ENCODE measurements around the gene ARRDC3.
"Not testable (repeated sequence)": the region's sequence is repeated elsewhere in the genome, so short reads cannot be mapped to it uniquely, and the experiment has no call there.

Gene ARRDC3

GRCh38 chr5:91357806-91358205 is 25.3 kb downstream of the ARRDC3 start:
- no peak for TF ChIP-seq ZNF274 (IDR thresholded peaks at IDR 0.05; ENCODE audit: low read depth, low read length)

GRCh38 chr5:91357012-91357634 is 26.0 kb downstream of the ARRDC3 start:
- H3K4me3 ChIP-seq (ENCODE audit: low read length): no peak overlapping the region
- no peak for TF ChIP-seq ZNF274 (IDR thresholded peaks at IDR 0.05; ENCODE audit: low read depth, low read length)

More at GRCh38 chr5:91357806-91358205, 25.3 kb downstream of the ARRDC3 start:
- no peak overlapping the region for H3K4me3 ChIP-seq (ENCODE audit: low read length)

- H3K4me3 ChIP-seq (ENCODE audit: low read length): not testable (repeated sequence)
Observed at GRCh38 chr5:91354867-91355266, 28.2 kb downstream of the ARRDC3 start.

GRCh38 chr5:91352831-91353695 is 30.1 kb downstream of the ARRDC3 start:
- no peak for TF ChIP-seq ZNF274 (IDR thresholded peaks at IDR 0.05; ENCODE audit: low read depth, low read length)
- no peak overlapping the region for H3K4me3 ChIP-seq (ENCODE audit: low read length)

- no peak for TF ChIP-seq ZNF274 (IDR thresholded peaks at IDR 0.05; ENCODE audit: low read depth, low read length)
- no peak overlapping the region for H3K4me3 ChIP-seq (ENCODE audit: low read length)
Observed at GRCh38 chr5:91345461-91345860, 37.7 kb downstream of the ARRDC3 start.

- not testable (repeated sequence) for H3K4me3 ChIP-seq (ENCODE audit: low read length)
Observed at GRCh38 chr5:91344661-91345200, 38.4 kb downstream of the ARRDC3 start.

GRCh38 chr5:91343916-91344315 is 39.2 kb downstream of the ARRDC3 start:
- H3K4me3 ChIP-seq (ENCODE audit: low read length): no peak overlapping the region
- TF ChIP-seq ZNF274 (IDR thresholded peaks at IDR 0.05; ENCODE audit: low read depth, low read length): no peak

- H3K4me3 ChIP-seq (ENCODE audit: low read length): not testable (repeated sequence)
Observed at GRCh38 chr5:91342931-91343330, 40.2 kb downstream of the ARRDC3 start.

GRCh38 chr5:91341154-91341553 is 42.0 kb downstream of the ARRDC3 start:
- no peak for TF ChIP-seq ZNF274 (IDR thresholded peaks at IDR 0.05; ENCODE audit: low read depth, low read length)

GRCh38 chr5:91340532-91340931 is 42.6 kb downstream of the ARRDC3 start:
- no peak overlapping the region for H3K4me3 ChIP-seq (ENCODE audit: low read length)
- no peak for TF ChIP-seq ZNF274 (IDR thresholded peaks at IDR 0.05; ENCODE audit: low read depth, low read length)

More at GRCh38 chr5:91341154-91341553, 42.0 kb downstream of the ARRDC3 start:
- no peak overlapping the region for H3K4me3 ChIP-seq (ENCODE audit: low read length)

GRCh38 chr5:91339063-91339705 is 43.9 kb downstream of the ARRDC3 start:
- no peak overlapping the region for H3K4me3 ChIP-seq (ENCODE audit: low read length)
- no peak for TF ChIP-seq ZNF274 (IDR thresholded peaks at IDR 0.05; ENCODE audit: low read depth, low read length)

- H3K4me3 ChIP-seq (ENCODE audit: low read length): no peak overlapping the region
- no peak for TF ChIP-seq ZNF274 (IDR thresholded peaks at IDR 0.05; ENCODE audit: low read depth, low read length)
Observed at GRCh38 chr5:91332267-91333045, 50.7 kb downstream of the ARRDC3 start.

- no peak for TF ChIP-seq ZNF274 (IDR thresholded peaks at IDR 0.05; ENCODE audit: low read depth, low read length)
- no peak overlapping the region for H3K4me3 ChIP-seq (ENCODE audit: low read length)
Observed at GRCh38 chr5:91331705-91332104, 51.4 kb downstream of the ARRDC3 start.

GRCh38 chr5:91329283-91329682 is 53.8 kb downstream of the ARRDC3 start:
- TF ChIP-seq ZNF274 (IDR thresholded peaks at IDR 0.05; ENCODE audit: low read depth, low read length): no peak
- no peak overlapping the region for H3K4me3 ChIP-seq (ENCODE audit: low read length)
